GM06990 (cell line): ENCODE measurements around the gene TNFRSF1B.
A peak's percentile ranks its signal among the peaks of the same experiment; 100 is the strongest.

Experiments used
- DNase-seq: peaks from one replicate; pipeline ENCODE4 v3.0.0-alpha.2; 2011; ENCODE audit not compliant: insufficient read length; ENCODE audit errors: extremely low read depth
- H3K27me3 ChIP-seq: replicated peaks from 2 replicates; pipeline ENCODE4 v1.6.0; 2011; ENCODE audit warnings: low read length; ENCODE audit not compliant: control insufficient read depth, insufficient read depth
- H3K36me3 ChIP-seq: 2 replicates; pipeline ENCODE4 v1.5.1; 2011; ENCODE audit warnings: low read length; ENCODE audit not compliant: control insufficient read depth, insufficient read depth
- H3K4me3 ChIP-seq: replicated peaks from 2 replicates; pipeline ENCODE4 v1.5.1; 2011; ENCODE audit warnings: low read depth, mild to moderate bottlenecking, control low read depth, low read length
- TF ChIP-seq, protein P1 (sequence below): IDR thresholded peaks from 2 replicates; pipeline ENCODE4 v1.5.1; 2011; ENCODE audit warnings: low read length, control low read depth, mild to moderate bottlenecking, inconsistent platforms; ENCODE audit not compliant: insufficient read depth, poor library complexity, severe bottlenecking

Gene TNFRSF1B

DNA sequence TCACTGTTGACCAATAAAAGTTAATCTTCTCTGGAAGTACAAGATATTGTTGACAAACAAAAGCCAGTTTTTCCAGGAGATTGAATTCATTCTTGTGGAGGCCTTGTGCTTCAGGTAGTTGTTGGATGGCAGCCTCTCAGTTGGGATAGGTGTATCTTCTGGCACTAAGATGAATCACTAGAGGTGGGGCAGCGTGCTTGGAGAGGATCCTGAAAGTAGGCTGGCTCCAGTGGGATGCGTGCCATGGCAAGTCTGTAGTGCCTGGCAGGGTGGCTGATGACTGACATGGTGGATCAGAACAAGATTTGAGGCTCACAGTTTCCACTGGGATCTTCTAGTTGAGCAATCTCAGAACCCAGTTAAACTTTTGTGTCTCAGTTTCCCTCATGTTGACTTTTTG is 65.4 kb downstream of the TNFRSF1B start:
- no peak for DNase-seq
- peaks cover 2% of the 10 kb centered on the region; the same call in 1 of the 2 replicates for H3K36me3 ChIP-seq
- no peaks in the 10 kb centered on the region for H3K27me3 ChIP-seq
- no peak overlapping the region for H3K4me3 ChIP-seq
- TF ChIP-seq, protein P1, sequence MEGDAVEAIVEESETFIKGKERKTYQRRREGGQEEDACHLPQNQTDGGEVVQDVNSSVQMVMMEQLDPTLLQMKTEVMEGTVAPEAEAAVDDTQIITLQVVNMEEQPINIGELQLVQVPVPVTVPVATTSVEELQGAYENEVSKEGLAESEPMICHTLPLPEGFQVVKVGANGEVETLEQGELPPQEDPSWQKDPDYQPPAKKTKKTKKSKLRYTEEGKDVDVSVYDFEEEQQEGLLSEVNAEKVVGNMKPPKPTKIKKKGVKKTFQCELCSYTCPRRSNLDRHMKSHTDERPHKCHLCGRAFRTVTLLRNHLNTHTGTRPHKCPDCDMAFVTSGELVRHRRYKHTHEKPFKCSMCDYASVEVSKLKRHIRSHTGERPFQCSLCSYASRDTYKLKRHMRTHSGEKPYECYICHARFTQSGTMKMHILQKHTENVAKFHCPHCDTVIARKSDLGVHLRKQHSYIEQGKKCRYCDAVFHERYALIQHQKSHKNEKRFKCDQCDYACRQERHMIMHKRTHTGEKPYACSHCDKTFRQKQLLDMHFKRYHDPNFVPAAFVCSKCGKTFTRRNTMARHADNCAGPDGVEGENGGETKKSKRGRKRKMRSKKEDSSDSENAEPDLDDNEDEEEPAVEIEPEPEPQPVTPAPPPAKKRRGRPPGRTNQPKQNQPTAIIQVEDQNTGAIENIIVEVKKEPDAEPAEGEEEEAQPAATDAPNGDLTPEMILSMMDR: no peak

GRCh38 chr1:12244078-12244477 is 77.3 kb downstream of the TNFRSF1B start:
- Histone ChIP-seq H3K4me3 (no peak overlapping the region), H3K27me3 (no peaks in the 10 kb centered on the region), H3K36me3 (peaks cover 4% of the 10 kb centered on the region; the same call in 1 of the 2 replicates)
- TF ChIP-seq, protein P1: peak; percentile 42
- no peak for DNase-seq

- TF ChIP-seq, protein P1: no peak
- H3K36me3 ChIP-seq: peaks cover 4% of the 10 kb centered on the region
- no peaks in the 10 kb centered on the region for H3K27me3 ChIP-seq
- no peak overlapping the region for H3K4me3 ChIP-seq
- DNase-seq: no peak
Measured at GRCh38 chr1:12244585-12244984, 77.8 kb downstream of the TNFRSF1B start.

DNA sequence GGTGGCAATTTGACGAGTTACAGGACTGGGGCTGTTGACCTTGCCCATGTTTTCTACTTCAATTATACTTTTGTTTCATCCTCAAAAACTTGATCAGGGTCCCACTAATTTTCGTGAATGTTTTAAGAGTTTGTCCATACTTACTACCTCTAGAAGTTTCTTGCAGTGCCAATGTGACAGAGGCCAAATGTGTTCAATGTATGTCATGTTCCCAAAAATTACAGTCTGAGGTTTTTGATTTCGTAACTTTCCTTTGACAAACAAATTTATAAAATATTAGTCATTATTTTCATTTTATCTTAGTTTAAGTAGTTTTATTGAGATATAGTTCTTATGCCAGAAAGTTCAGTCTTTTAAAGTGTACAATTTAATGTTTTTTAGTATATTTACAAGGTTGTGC is 78.3 kb downstream of the TNFRSF1B start:
- peaks cover 6% of the 10 kb centered on the region for H3K36me3 ChIP-seq
- TF ChIP-seq, protein P1: no peak
- no peak for DNase-seq
- H3K27me3 ChIP-seq: no peaks in the 10 kb centered on the region
- no peak overlapping the region for H3K4me3 ChIP-seq

DNA sequence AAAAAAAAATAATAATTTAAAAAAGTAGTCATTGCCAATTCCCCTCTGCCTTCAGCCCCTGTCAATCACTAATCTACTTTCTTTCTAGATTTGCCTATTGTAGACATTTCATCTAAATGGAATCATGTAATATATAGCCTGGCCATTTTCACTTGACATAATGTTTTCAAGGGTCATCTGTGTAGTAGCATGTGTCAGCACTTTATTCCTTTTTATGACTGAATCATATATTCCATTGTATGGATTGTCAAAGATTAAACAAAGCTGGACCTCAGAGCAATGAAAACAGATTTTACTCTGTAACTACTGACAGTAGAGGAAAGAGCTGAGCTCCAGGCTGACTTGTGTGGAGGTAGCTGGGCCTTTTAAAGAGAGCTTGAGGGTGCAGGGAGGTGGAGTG is 78.9 kb downstream of the TNFRSF1B start:
- TF ChIP-seq, protein P1: no peak
- Histone ChIP-seq H3K27me3 (no peaks in the 10 kb centered on the region), H3K4me3 (no peak overlapping the region), H3K36me3 (peaks cover 6% of the 10 kb centered on the region)
- DNase-seq: no peak

- no peaks in the 10 kb centered on the region for H3K27me3 ChIP-seq
- peaks cover 11% of the 10 kb centered on the region for H3K36me3 ChIP-seq
- no peak overlapping the region for H3K4me3 ChIP-seq
- TF ChIP-seq, protein P1: no peak
- DNase-seq: no peak
Measured at GRCh38 chr1:12246584-12246983, 79.8 kb downstream of the TNFRSF1B start.
